ENCODE results near the gene LRRC8D. TPM values are rescaled to one million over a fixed set of nuclear protein-coding genes. Genes with fewer than 3 reads are reported as not detected.

Gene LRRC8D
- total and polyA plus RNA-seq, 4 donors = 7.1 to 17.4 (median 14.4) TPM

DNA sequence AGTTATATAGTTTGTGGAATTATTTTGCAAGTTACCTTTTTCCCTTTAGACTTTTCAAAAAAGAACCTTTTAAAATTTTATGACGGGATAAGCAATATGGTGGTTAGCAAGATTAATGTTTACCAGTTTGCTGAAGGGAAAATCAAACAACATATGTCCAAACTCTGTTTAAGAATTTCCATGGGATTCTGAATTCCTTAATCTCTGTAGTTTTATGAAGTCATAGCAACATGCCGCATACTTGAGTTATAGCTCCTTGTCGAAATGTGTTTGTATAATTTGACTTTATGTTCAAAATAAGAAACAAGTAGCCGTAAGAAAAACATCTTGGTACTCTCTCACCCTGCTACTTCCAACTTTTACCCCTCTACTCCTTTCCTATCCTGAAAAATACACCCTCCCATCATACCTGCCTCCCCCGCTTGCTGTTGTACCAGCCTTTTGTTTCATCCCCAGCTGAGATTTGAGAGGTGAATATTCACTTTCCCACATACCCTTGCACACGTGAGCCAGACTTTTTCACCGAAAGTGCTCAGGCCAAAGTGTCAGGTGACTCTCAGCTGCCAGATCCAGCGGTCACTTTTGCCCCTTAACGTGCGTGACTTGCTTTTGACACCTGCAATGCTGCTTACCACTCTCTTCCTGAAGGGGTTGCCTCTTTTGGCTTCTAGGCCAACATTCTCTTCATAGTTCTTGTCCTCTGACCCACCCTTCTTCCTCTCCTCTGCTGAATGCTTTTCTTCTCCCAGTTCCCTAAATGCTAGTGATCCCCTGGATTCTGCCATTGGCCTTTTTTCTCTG, 90.6 kb downstream of the LRRC8D start:
- Histone ChIP-seq H3K9ac (ENCODE audit: low read depth in 1 of 2, low read length in 2 of 2) (no peak overlapping the region), H3K27me3 (ENCODE audit: control insufficient read depth in 4 of 4, insufficient read depth in 4 of 4, low read length in 3 of 4) (no peaks in the 10 kb centered on the region), H3K27ac (ENCODE audit: low read depth in 1 of 2, low read length in 2 of 2) (no peak overlapping the region), H3K4me3 (ENCODE audit: low read depth in 1 of 3, low read length in 3 of 3) (no peak overlapping the region), H3K9me3 (ENCODE audit: control insufficient read depth in 4 of 4, low read length in 3 of 4) (no peaks in the 10 kb centered on the region), H3K4me1 (ENCODE audit: control insufficient read depth in 4 of 4, insufficient read depth in 4 of 4, low read length in 3 of 4) (peaks cover 0 to 2% (median 0%) of the 10 kb centered on the region in 4 donors), H3K36me3 (ENCODE audit: control insufficient read depth in 4 of 4, insufficient read depth in 3 of 4, low read depth in 1 of 4, low read length in 3 of 4) (no peaks in the 10 kb centered on the region)
- no peak for TF ChIP-seq ZBTB33 (IDR thresholded peaks at IDR 0.05)
- TF ChIP-seq RAD21 (IDR thresholded peaks at IDR 0.05) = no peak
- TF ChIP-seq, protein P1, sequence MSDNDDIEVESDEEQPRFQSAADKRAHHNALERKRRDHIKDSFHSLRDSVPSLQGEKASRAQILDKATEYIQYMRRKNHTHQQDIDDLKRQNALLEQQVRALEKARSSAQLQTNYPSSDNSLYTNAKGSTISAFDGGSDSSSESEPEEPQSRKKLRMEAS (IDR thresholded peaks at IDR 0.05) = no peak
- no peak for TF ChIP-seq EGR1 (IDR thresholded peaks at IDR 0.05; ENCODE audit: low read depth in 2 of 2)
- no peak for TF ChIP-seq YY1 (IDR thresholded peaks at IDR 0.05)
- no peak for TF ChIP-seq SP1 (IDR thresholded peaks at IDR 0.05)
- no peak for DNase-seq (ENCODE audit: low spot score)
- WGBS = 95% methylated on average over 10 of the region's 10 CpGs

GRCh38 chr1:89912073-89912472, 91.2 kb downstream of the LRRC8D start:
- no peak overlapping the region for H3K27ac ChIP-seq (ENCODE audit: low read depth in 1 of 2, low read length in 2 of 2)

GRCh38 chr1:89913353-89914095, 92.7 kb downstream of the LRRC8D start:
- no peak overlapping the region for H3K27ac ChIP-seq (ENCODE audit: low read depth in 1 of 2, low read length in 2 of 2)
- peaks cover 0 to 2% (median 0%) of the 10 kb centered on the region in 4 donors for H3K4me1 ChIP-seq (ENCODE audit: control insufficient read depth in 4 of 4, insufficient read depth in 4 of 4, low read length in 3 of 4)
- no peak overlapping the region for H3K4me3 ChIP-seq (ENCODE audit: low read depth in 1 of 3, low read length in 3 of 3)
- no peak for DNase-seq (ENCODE audit: low spot score)
- no peak overlapping the region for H3K9ac ChIP-seq (ENCODE audit: low read depth in 1 of 2, low read length in 2 of 2)
- 86% methylated on average over 4 of the region's 4 CpGs for WGBS
- no peaks in the 10 kb centered on the region for H3K36me3 ChIP-seq (ENCODE audit: control insufficient read depth in 4 of 4, insufficient read depth in 3 of 4, low read depth in 1 of 4, low read length in 3 of 4)
- H3K27me3 ChIP-seq (ENCODE audit: control insufficient read depth in 4 of 4, insufficient read depth in 4 of 4, low read length in 3 of 4) = no peaks in the 10 kb centered on the region
- H3K9me3 ChIP-seq (ENCODE audit: control insufficient read depth in 4 of 4, low read length in 3 of 4) = no peaks in the 10 kb centered on the region
- TF ChIP-seq YY1 (IDR thresholded peaks at IDR 0.05) = no peak
- TF ChIP-seq RAD21 (IDR thresholded peaks at IDR 0.05) = no peak
- no peak for TF ChIP-seq EGR1 (IDR thresholded peaks at IDR 0.05; ENCODE audit: low read depth in 2 of 2)
- TF ChIP-seq RXRA (IDR thresholded peaks at IDR 0.05) = no peak
- TF ChIP-seq, protein P1 (IDR thresholded peaks at IDR 0.05) = no peak
- no peak for TF ChIP-seq SP1 (IDR thresholded peaks at IDR 0.05)
- TF ChIP-seq ZBTB33 (IDR thresholded peaks at IDR 0.05) = no peak
- TF ChIP-seq JUND (IDR thresholded peaks at IDR 0.05) = no peak
- no peak for TF ChIP-seq HNF4A (conservative IDR thresholded peaks at IDR 0.05)
- TF ChIP-seq, protein P2, sequence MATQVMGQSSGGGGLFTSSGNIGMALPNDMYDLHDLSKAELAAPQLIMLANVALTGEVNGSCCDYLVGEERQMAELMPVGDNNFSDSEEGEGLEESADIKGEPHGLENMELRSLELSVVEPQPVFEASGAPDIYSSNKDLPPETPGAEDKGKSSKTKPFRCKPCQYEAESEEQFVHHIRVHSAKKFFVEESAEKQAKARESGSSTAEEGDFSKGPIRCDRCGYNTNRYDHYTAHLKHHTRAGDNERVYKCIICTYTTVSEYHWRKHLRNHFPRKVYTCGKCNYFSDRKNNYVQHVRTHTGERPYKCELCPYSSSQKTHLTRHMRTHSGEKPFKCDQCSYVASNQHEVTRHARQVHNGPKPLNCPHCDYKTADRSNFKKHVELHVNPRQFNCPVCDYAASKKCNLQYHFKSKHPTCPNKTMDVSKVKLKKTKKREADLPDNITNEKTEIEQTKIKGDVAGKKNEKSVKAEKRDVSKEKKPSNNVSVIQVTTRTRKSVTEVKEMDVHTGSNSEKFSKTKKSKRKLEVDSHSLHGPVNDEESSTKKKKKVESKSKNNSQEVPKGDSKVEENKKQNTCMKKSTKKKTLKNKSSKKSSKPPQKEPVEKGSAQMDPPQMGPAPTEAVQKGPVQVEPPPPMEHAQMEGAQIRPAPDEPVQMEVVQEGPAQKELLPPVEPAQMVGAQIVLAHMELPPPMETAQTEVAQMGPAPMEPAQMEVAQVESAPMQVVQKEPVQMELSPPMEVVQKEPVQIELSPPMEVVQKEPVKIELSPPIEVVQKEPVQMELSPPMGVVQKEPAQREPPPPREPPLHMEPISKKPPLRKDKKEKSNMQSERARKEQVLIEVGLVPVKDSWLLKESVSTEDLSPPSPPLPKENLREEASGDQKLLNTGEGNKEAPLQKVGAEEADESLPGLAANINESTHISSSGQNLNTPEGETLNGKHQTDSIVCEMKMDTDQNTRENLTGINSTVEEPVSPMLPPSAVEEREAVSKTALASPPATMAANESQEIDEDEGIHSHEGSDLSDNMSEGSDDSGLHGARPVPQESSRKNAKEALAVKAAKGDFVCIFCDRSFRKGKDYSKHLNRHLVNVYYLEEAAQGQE (IDR thresholded peaks at IDR 0.05) = no peak
- TF ChIP-seq GABPA (IDR thresholded peaks at IDR 0.05 in 1 of 2, conservative IDR thresholded peaks at IDR 0.05 in 1 of 2) = no peak
- TF ChIP-seq, protein P3, sequence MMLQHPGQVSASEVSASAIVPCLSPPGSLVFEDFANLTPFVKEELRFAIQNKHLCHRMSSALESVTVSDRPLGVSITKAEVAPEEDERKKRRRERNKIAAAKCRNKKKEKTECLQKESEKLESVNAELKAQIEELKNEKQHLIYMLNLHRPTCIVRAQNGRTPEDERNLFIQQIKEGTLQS (IDR thresholded peaks at IDR 0.05) = no peak
- no peak for TF ChIP-seq FOXA2 (IDR thresholded peaks at IDR 0.05)
- no peak for TF ChIP-seq FOXA1 (IDR thresholded peaks at IDR 0.05)
- no peak for TF ChIP-seq TAF1 (conservative IDR thresholded peaks at IDR 0.05)

More at GRCh38 chr1:89912073-89912472, 91.2 kb downstream of the LRRC8D start:
- Histone ChIP-seq H3K4me3 (ENCODE audit: low read depth in 1 of 3, low read length in 3 of 3) (no peak overlapping the region), H3K36me3 (ENCODE audit: control insufficient read depth in 4 of 4, insufficient read depth in 3 of 4, low read depth in 1 of 4, low read length in 3 of 4) (no peaks in the 10 kb centered on the region), H3K9ac (ENCODE audit: low read depth in 1 of 2, low read length in 2 of 2) (no peak overlapping the region), H3K27me3 (ENCODE audit: control insufficient read depth in 4 of 4, insufficient read depth in 4 of 4, low read length in 3 of 4) (no peaks in the 10 kb centered on the region), H3K4me1 (ENCODE audit: control insufficient read depth in 4 of 4, insufficient read depth in 4 of 4, low read length in 3 of 4) (peaks cover 0 to 2% (median 0%) of the 10 kb centered on the region in 4 donors), H3K9me3 (ENCODE audit: control insufficient read depth in 4 of 4, low read length in 3 of 4) (no peaks in the 10 kb centered on the region)
- DNase-seq (ENCODE audit: low spot score) = no peak
- TF ChIP-seq TAF1 (conservative IDR thresholded peaks at IDR 0.05) = no peak
- TF ChIP-seq FOXA2 (IDR thresholded peaks at IDR 0.05) = no peak
- no peak for TF ChIP-seq GABPA (IDR thresholded peaks at IDR 0.05 in 1 of 2, conservative IDR thresholded peaks at IDR 0.05 in 1 of 2)
- 93% methylated on average over 1 of the region's 1 CpG for WGBS

Data from liver (tissue), 9 donors.